Chondrocyte (in vitro differentiated cells): ENCODE results near the gene WWC1. TPM values are rescaled to one million over a fixed set of nuclear protein-coding genes. Genes with fewer than 3 reads are reported as not detected.

Experiments used
- DNase-seq: peaks from one replicate; pipeline ENCODE4 v3.0.0; 2021; ENCODE audit warnings: mixed read lengths, low spot score
- H3K27ac Mint-ChIP-seq: one replicate; pipeline ENCODE4 v1.8.0; 2021; ENCODE audit warnings: mild to moderate bottlenecking, moderate library complexity, mixed read lengths; ENCODE audit not compliant: unreplicated experiment
- H3K27me3 Mint-ChIP-seq: 2 replicates; pipeline ENCODE4 v1.8.0; 2021; ENCODE audit warnings: low read depth, mixed read lengths
- H3K36me3 Mint-ChIP-seq: 2 replicates; pipeline ENCODE4 v1.8.0; 2021; ENCODE audit warnings: low read depth, mixed read lengths
- H3K4me1 Mint-ChIP-seq: 2 replicates; pipeline ENCODE4 v1.8.0; 2021; ENCODE audit warnings: low read depth, mild to moderate bottlenecking, mixed read lengths
- H3K4me3 Mint-ChIP-seq: one replicate; pipeline ENCODE4 v1.8.0; 2021; ENCODE audit warnings: mild to moderate bottlenecking, moderate library complexity, mixed read lengths; ENCODE audit not compliant: unreplicated experiment
- H3K9me3 Mint-ChIP-seq: 2 replicates; pipeline ENCODE4 v1.8.0; 2021; ENCODE audit warnings: low read depth, mixed read lengths
- CTCF ChIP-seq: fragments of 200-600 bp; sonication (generic); IDR thresholded peaks from 2 replicates; pipeline ENCODE4 v1.5.0; 2021; ENCODE audit warnings: antibody characterized with exemption, mild to moderate bottlenecking, moderate library complexity
- total RNA-seq: library from RNA; stranded (reverse); gene quantifications from 3 replicates; pipeline ENCODE4 v1.2.1, GENCODE V29; 2021

Gene WWC1
- total RNA-seq, 1 donor from 2014 or later = 2.1 TPM

GRCh38 chr5:168292786-168293696 lies 1.6 kb downstream of the WWC1 start:
- peak; percentile 27 for DNase-seq
- peaks cover 34% of the 10 kb centered on the region for H3K4me1 Mint-ChIP-seq

DNA sequence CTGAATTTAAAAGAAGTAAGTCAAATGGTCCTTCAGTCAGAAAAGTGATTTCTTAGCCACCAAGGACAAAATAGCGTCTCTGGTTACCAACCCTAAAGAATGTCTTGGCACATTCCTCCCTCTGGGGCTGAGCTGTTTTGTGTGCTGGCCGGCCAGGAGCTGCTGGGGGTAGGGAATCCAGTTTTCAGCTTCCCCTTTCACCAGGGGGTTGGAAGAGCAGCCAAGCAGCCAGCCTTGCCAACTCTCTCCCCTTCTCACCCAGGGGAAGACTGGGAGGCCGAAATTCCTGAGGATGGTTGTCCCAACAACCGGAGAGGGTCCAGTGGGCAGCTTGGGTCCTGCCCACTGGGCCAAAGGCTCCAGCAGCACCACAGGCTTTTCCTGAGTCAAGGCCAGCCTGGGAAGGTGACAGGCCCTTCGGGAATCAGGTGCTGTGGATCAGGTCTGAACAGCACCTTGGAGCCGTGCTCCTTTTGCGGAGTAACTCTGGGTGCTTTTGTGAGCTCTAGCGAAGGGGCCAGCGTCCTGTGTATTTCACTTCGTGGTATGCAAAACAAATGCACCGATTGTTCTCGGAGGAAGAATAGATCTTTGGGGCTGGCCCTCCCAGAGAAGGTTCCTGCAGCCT lies 4.2 kb downstream of the WWC1 start:
- peaks cover 27% of the 10 kb centered on the region for H3K4me1 Mint-ChIP-seq

More at GRCh38 chr5:168292786-168293696, 1.6 kb downstream of the WWC1 start:
- TF ChIP-seq CTCF = no peak
- Mint-ChIP-seq H3K4me3 (peak overlapping the region; percentile 42), H3K36me3 (no peaks in the 10 kb centered on the region), H3K27ac (no peak overlapping the region), H3K9me3 (no peaks in the 10 kb centered on the region), H3K27me3 (no peaks in the 10 kb centered on the region)

GRCh38 chr5:168296682-168297081 lies 5.2 kb downstream of the WWC1 start:
- H3K36me3 Mint-ChIP-seq = no peaks in the 10 kb centered on the region
- H3K4me3 Mint-ChIP-seq = no peak overlapping the region
- H3K9me3 Mint-ChIP-seq = no peaks in the 10 kb centered on the region
- TF ChIP-seq CTCF = no peak
- peaks cover 22% of the 10 kb centered on the region for H3K4me1 Mint-ChIP-seq
- DNase-seq = no peak
- H3K27me3 Mint-ChIP-seq = no peaks in the 10 kb centered on the region
- no peak overlapping the region for H3K27ac Mint-ChIP-seq

More for the DNA sequence above, 4.2 kb downstream of the WWC1 start:
- H3K27me3 Mint-ChIP-seq = no peaks in the 10 kb centered on the region
- DNase-seq = peak; percentile 56
- H3K4me3 Mint-ChIP-seq = no peak overlapping the region
- H3K9me3 Mint-ChIP-seq = no peaks in the 10 kb centered on the region
- no peaks in the 10 kb centered on the region for H3K36me3 Mint-ChIP-seq
- TF ChIP-seq CTCF = peak; percentile 81
- peak overlapping the region; percentile 17 for H3K27ac Mint-ChIP-seq

GRCh38 chr5:168298949-168299348 lies 7.5 kb downstream of the WWC1 start:
- DNase-seq = no peak
- H3K4me3 Mint-ChIP-seq = no peak overlapping the region
- no peaks in the 10 kb centered on the region for H3K9me3 Mint-ChIP-seq
- H3K36me3 Mint-ChIP-seq = peaks cover 1% of the 10 kb centered on the region
- H3K27ac Mint-ChIP-seq = no peak overlapping the region
- no peak for TF ChIP-seq CTCF
- peaks cover 15% of the 10 kb centered on the region for H3K4me1 Mint-ChIP-seq
- no peaks in the 10 kb centered on the region for H3K27me3 Mint-ChIP-seq

DNA sequence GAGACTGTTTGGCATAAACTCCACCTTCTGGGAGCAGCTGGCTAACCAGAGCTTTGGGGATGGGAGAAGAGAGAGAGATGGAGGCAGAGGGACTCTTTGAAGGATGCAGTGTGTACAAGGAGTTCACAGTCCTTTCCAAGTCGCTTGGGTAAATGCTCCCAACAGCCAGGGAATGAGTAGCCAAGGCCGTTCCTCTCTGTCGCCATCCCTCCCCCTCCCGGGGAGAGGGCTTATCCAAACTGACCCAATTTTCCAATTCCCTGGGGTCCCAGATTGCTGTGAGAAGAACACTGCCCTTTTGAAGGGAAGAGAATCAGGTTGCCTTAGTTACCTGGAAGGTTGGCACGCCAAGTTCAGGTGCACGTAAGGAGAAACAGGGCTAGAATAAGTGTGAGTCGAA lies 7.9 kb downstream of the WWC1 start:
- H3K9me3 Mint-ChIP-seq = no peaks in the 10 kb centered on the region
- DNase-seq = peak; percentile 33
- H3K27me3 Mint-ChIP-seq = no peaks in the 10 kb centered on the region
- peaks cover 15% of the 10 kb centered on the region for H3K4me1 Mint-ChIP-seq
- peaks cover 1% of the 10 kb centered on the region for H3K36me3 Mint-ChIP-seq
- no peak for TF ChIP-seq CTCF
- H3K4me3 Mint-ChIP-seq = no peak overlapping the region
- H3K27ac Mint-ChIP-seq = no peak overlapping the region
